Osteocyte (in vitro differentiated cells): ENCODE data around the gene IKZF3. TPM values are rescaled to one million over a fixed set of nuclear protein-coding genes. Genes with fewer than 3 reads are reported as not detected.

ENCODE experiments used
- DNase-seq: peaks from one replicate; pipeline ENCODE4 v3.0.0; 2021; ENCODE audit warnings: mixed read lengths; ENCODE audit not compliant: unreplicated experiment; ENCODE audit errors: extremely low spot score
- H3K27ac Mint-ChIP-seq: one replicate; pipeline ENCODE4 v1.8.0; 2021; ENCODE audit warnings: mild to moderate bottlenecking, mixed read lengths; ENCODE audit not compliant: unreplicated experiment
- H3K27me3 Mint-ChIP-seq: one replicate; pipeline ENCODE4 v1.8.0; 2021; ENCODE audit warnings: mixed read lengths; ENCODE audit not compliant: unreplicated experiment
- H3K36me3 Mint-ChIP-seq: one replicate; pipeline ENCODE4 v1.8.0; 2021; ENCODE audit warnings: mixed read lengths; ENCODE audit not compliant: unreplicated experiment
- H3K4me1 Mint-ChIP-seq: one replicate; pipeline ENCODE4 v1.8.0; 2021; ENCODE audit warnings: mixed read lengths; ENCODE audit not compliant: unreplicated experiment
- H3K4me3 Mint-ChIP-seq: one replicate; pipeline ENCODE4 v1.8.0; 2021; ENCODE audit warnings: mild to moderate bottlenecking, moderate library complexity, mixed read lengths; ENCODE audit not compliant: unreplicated experiment
- H3K9me3 Mint-ChIP-seq: one replicate; pipeline ENCODE4 v1.8.0; 2021; ENCODE audit warnings: mixed read lengths; ENCODE audit not compliant: unreplicated experiment
- total RNA-seq: library from RNA; stranded (reverse); gene quantifications from 2 replicates; pipeline ENCODE4 v1.2.1, GENCODE V29; 2021
- TF ChIP-seq, protein P1 (sequence below): fragments of 200-600 bp; sonication (generic); IDR thresholded peaks from 2 replicates; pipeline ENCODE4 v1.5.0; 2021; ENCODE audit warnings: antibody characterized with exemption, mild to moderate bottlenecking, moderate library complexity

The IKZF3 gene
- total RNA-seq, 1 donor from 2014 or later = not detected

DNA sequence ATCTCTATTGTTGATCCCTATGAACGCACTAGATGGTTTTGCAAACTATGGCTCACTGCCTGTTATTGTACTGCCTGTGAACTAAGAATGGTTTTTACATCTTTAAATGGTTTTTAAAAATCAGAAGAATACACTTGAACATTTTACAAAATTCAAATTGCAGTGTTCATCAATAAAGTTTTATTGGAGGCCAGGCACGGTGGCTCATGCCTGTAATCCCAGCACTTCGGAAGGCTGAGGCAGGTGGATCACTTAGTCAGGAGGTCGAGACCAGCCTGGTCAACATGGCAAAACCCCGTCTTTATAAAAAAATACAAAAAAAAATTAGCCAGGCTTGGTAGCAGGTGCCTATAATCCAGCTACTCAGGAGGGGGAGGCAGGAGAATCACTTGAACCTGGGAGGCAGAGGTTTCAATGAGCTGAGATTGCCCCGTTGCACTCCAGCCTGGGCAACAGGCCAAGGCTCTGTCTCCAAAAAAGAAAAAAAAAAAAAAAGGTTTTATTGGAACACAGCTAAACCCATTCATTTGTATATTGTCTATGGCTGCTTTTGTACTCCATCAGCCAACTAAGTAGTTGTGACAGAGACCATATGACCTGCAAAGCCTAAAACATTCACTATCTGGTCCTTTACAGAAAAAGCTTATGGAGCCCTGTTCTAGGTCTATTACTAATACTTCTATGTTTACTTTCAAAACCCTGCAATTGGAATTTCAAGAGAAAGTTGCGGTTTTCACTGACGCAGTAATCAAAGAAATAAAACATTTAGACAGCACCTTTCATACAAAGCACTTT, 18.9 kb downstream of the IKZF3 start:
- H3K4me3 Mint-ChIP-seq = no peak overlapping the region
- no peak for DNase-seq
- H3K36me3 Mint-ChIP-seq = no peaks in the 10 kb centered on the region
- TF ChIP-seq, protein P1, sequence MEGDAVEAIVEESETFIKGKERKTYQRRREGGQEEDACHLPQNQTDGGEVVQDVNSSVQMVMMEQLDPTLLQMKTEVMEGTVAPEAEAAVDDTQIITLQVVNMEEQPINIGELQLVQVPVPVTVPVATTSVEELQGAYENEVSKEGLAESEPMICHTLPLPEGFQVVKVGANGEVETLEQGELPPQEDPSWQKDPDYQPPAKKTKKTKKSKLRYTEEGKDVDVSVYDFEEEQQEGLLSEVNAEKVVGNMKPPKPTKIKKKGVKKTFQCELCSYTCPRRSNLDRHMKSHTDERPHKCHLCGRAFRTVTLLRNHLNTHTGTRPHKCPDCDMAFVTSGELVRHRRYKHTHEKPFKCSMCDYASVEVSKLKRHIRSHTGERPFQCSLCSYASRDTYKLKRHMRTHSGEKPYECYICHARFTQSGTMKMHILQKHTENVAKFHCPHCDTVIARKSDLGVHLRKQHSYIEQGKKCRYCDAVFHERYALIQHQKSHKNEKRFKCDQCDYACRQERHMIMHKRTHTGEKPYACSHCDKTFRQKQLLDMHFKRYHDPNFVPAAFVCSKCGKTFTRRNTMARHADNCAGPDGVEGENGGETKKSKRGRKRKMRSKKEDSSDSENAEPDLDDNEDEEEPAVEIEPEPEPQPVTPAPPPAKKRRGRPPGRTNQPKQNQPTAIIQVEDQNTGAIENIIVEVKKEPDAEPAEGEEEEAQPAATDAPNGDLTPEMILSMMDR = no peak
- H3K9me3 Mint-ChIP-seq = no peaks in the 10 kb centered on the region
- H3K27me3 Mint-ChIP-seq = peaks cover 82% of the 10 kb centered on the region
- H3K27ac Mint-ChIP-seq = no peak overlapping the region
- no peaks in the 10 kb centered on the region for H3K4me1 Mint-ChIP-seq

DNA sequence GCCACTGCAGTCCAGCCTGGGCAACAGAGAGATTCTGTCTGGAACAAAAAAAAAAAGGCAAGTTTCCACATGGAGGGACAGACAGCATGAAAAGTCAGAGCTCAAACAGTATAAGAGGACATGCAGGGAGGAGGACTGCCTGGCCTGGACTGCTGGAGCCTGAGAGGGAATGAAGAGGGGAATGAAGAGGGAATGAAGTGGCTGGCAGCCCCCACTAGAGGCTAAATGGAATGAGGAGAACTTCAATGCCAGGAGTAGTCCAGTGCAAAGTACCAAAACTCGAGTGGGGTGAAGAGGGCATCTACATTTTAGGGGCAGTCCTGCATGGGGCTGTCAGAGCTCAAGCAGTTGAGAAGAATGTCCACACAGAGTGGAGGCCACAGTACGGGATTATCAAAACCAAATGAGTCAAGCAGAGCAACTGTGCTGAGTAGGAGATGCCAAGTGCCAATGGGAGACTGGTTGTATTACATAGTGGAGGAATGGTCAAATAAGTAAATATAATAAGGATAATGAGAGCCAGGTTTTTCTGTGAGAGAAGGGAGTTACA, 22.9 kb downstream of the IKZF3 start:
- DNase-seq = no peak
- H3K9me3 Mint-ChIP-seq = peaks cover 12% of the 10 kb centered on the region
- peaks cover 71% of the 10 kb centered on the region for H3K27me3 Mint-ChIP-seq
- no peak overlapping the region for H3K4me3 Mint-ChIP-seq
- no peaks in the 10 kb centered on the region for H3K36me3 Mint-ChIP-seq
- H3K4me1 Mint-ChIP-seq = no peaks in the 10 kb centered on the region
- no peak overlapping the region for H3K27ac Mint-ChIP-seq
- TF ChIP-seq, protein P1 = no peak

DNA sequence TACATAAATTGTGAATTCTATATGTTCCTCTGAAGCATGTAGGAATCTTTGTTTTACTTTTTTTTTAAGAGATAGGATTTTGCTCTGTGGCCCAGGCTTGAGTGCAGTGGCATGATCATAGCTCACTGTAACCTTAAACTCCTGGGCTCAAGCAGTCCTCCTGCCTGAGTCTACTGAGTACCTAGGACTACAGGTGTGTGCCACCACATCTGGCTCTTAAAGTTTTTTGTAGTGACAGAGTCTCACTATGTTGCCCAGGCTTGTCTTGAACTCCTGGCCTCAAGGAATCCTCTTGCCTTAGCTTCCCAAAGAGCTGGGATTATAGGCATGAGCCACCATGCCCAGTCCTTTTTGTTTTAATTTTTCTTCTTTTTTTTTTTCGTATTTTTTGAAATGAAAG, 25.3 kb downstream of the IKZF3 start:
- H3K36me3 Mint-ChIP-seq = no peaks in the 10 kb centered on the region
- no peaks in the 10 kb centered on the region for H3K4me1 Mint-ChIP-seq
- H3K4me3 Mint-ChIP-seq = no peak overlapping the region
- DNase-seq = no peak
- peaks cover 25% of the 10 kb centered on the region for H3K9me3 Mint-ChIP-seq
- H3K27me3 Mint-ChIP-seq = peaks cover 59% of the 10 kb centered on the region
- TF ChIP-seq, protein P1 = no peak
- no peak overlapping the region for H3K27ac Mint-ChIP-seq

DNA sequence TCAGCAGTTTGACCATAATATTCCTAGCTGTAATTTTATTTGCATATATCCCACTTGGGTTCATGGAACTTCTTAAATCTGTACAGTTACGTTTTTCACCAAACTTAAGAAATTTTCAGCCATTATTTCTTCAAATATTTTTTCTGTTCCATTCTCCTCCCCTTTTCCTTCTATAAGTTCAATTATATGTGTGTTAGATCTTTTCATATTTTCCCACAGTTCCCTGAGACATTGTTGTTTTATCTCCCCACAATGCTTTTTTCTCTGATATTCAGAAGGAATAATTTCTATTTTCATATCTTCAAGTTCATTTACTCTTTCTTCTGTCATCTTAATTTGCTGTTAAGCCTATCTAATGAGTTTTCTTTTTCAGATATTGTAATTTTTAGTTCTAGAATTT, 26.1 kb downstream of the IKZF3 start:
- H3K27me3 Mint-ChIP-seq = peaks cover 56% of the 10 kb centered on the region
- H3K9me3 Mint-ChIP-seq = peaks cover 25% of the 10 kb centered on the region
- H3K36me3 Mint-ChIP-seq = no peaks in the 10 kb centered on the region
- no peak for DNase-seq
- TF ChIP-seq, protein P1 = no peak
- H3K4me3 Mint-ChIP-seq = no peak overlapping the region
- no peaks in the 10 kb centered on the region for H3K4me1 Mint-ChIP-seq
- H3K27ac Mint-ChIP-seq = no peak overlapping the region

DNA sequence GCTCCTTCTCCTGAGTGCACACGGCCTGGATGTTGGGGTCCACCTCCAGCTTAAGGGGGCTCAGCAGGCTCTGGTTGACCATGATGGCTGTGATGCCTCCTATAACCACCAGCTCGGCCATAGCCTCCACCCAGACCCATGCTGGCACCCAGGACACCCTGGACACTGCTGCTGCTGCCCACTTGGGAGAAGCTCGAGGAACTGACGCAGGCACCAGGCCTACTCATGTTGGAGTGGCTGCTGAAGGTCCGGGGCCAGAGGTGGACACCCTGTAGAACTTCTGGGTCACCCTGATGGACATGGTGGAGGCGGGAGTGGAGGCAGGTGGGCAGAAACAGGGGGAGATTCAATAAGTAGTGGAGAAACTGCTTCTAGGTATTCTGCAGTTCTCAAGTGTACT, 28.0 kb downstream of the IKZF3 start:
- Mint-ChIP-seq H3K36me3 (no peaks in the 10 kb centered on the region), H3K27ac (no peak overlapping the region), H3K27me3 (peaks cover 51% of the 10 kb centered on the region), H3K4me3 (no peak overlapping the region), H3K9me3 (peaks cover 25% of the 10 kb centered on the region), H3K4me1 (no peaks in the 10 kb centered on the region)
- TF ChIP-seq, protein P1 = no peak
- DNase-seq = no peak
